ENCODE data around the gene ZHX3. TPM values are rescaled to one million over a fixed set of nuclear protein-coding genes. Genes with fewer than 3 reads are reported as not detected.
A peak's percentile ranks its signal among the peaks of the same experiment; 100 is the strongest.
"Not testable (repeated sequence)": the region's sequence is repeated elsewhere in the genome, so short reads cannot be mapped to it uniquely, and the experiment has no call there.

ZHX3 gene
- total RNA-seq, 1 donor from 2014 or later = 10.6 TPM

- no peak for DNase-seq
Measured at GRCh38 chr20:41330343-41330720, 12.8 kb upstream of the ZHX3 start.

GRCh38 chr20:41329435-41330342, 12.2 kb upstream of the ZHX3 start:
- peak; percentile 96 for DNase-seq

- no peak for DNase-seq
Measured at GRCh38 chr20:41327178-41327577, 9.6 kb upstream of the ZHX3 start.

- DNase-seq = no peak
Measured at GRCh38 chr20:41320976-41321375, 3.4 kb upstream of the ZHX3 start.

- no peak for DNase-seq
Measured at GRCh38 chr20:41320441-41320840, 2.9 kb upstream of the ZHX3 start.

GRCh38 chr20:41318271-41318649, 729 bp upstream of the ZHX3 start:
- DNase-seq = no peak

GRCh38 chr20:41316602-41317545, 657 bp downstream of the ZHX3 start:
- DNase-seq = peak; percentile 72

- no peak for DNase-seq
Measured at GRCh38 chr20:41316051-41316450, 1.5 kb downstream of the ZHX3 start.

- no peak for DNase-seq
Measured at GRCh38 chr20:41314386-41314785, 3.1 kb downstream of the ZHX3 start.

- DNase-seq = not testable (repeated sequence)
Measured at GRCh38 chr20:41312009-41312408, 5.5 kb downstream of the ZHX3 start.

- DNase-seq = no peak
Measured at GRCh38 chr20:41309817-41310216, 7.7 kb downstream of the ZHX3 start.

GRCh38 chr20:41308726-41309413, 8.7 kb downstream of the ZHX3 start:
- DNase-seq = no peak

GRCh38 chr20:41308290-41308711, 9.2 kb downstream of the ZHX3 start:
- peak; percentile 82 for DNase-seq

- no peak for DNase-seq
Measured at GRCh38 chr20:41307021-41307420, 10.5 kb downstream of the ZHX3 start.

- no peak for DNase-seq
Measured at GRCh38 chr20:41306061-41306727, 11.3 kb downstream of the ZHX3 start.

- peak; percentile 57 for DNase-seq
Measured at GRCh38 chr20:41304424-41305079, 13.0 kb downstream of the ZHX3 start.

GRCh38 chr20:41304002-41304401, 13.5 kb downstream of the ZHX3 start:
- no peak for DNase-seq

GRCh38 chr20:41300886-41301285, 16.6 kb downstream of the ZHX3 start:
- DNase-seq = peak; percentile 65

- no peak for DNase-seq
Measured at GRCh38 chr20:41300383-41300782, 17.1 kb downstream of the ZHX3 start.

- DNase-seq = no peak
Measured at GRCh38 chr20:41299899-41300298, 17.6 kb downstream of the ZHX3 start.

- no peak for DNase-seq
Measured at GRCh38 chr20:41293269-41294037, 24.1 kb downstream of the ZHX3 start.
